Measurements from ENCODE around the gene DNAAF9.

DNA sequence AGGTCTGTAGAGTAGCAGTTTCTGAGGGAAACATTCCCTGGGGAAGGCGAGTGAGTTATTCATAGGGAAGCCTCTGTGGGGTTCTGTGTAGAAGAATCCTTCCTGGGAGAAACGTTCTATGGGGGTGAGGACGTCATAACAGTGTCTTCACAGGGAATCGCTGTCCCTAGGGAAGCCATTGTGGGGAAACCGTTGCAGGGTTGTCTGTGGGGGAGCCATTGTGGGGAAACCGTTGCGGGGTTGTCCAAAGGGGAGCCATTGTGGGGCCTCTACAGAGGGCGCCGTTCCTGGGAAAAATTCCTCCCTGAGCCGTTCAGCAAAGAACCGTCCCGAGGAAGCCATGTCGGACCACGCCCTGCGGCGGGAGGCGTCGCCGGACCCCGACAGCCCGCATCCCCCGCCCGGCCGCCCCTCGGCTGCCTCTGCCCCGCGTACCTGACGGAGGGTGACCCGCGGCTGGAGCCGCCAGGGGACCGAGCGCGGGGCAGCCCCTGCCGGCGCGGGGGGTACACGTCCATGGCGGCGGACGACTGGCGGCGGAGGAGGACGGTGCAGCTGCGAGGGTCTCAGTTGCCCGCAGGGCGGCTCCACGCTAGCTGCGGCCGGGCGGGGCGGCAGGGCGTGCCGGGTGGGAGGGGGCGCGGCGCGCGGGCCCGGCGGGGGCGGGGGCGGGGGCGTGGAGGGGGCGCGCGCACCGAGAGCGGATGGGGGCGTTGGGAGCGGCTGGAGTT lies at the start of gene DNAAF9:
- no peak for TF ChIP-seq POLR2A (IDR thresholded peaks at IDR 0.05)
- TF ChIP-seq, protein P1, sequence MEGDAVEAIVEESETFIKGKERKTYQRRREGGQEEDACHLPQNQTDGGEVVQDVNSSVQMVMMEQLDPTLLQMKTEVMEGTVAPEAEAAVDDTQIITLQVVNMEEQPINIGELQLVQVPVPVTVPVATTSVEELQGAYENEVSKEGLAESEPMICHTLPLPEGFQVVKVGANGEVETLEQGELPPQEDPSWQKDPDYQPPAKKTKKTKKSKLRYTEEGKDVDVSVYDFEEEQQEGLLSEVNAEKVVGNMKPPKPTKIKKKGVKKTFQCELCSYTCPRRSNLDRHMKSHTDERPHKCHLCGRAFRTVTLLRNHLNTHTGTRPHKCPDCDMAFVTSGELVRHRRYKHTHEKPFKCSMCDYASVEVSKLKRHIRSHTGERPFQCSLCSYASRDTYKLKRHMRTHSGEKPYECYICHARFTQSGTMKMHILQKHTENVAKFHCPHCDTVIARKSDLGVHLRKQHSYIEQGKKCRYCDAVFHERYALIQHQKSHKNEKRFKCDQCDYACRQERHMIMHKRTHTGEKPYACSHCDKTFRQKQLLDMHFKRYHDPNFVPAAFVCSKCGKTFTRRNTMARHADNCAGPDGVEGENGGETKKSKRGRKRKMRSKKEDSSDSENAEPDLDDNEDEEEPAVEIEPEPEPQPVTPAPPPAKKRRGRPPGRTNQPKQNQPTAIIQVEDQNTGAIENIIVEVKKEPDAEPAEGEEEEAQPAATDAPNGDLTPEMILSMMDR (IDR thresholded peaks at IDR 0.05): peak; percentile 19 to 45 (median 43)

All from testis (tissue), 2 donors.